ENCODE measurements around the gene NFAT5. TPM values are rescaled to one million over a fixed set of nuclear protein-coding genes. Genes with fewer than 3 reads are reported as not detected.

NFAT5 gene
- total RNA-seq, 1 experiment from 2014 or later = 38.2 TPM

GRCh38 chr16:69523566-69524305 is 42.0 kb upstream of the NFAT5 start:
- H2AFZ ChIP-seq = no peak overlapping the region
- ChIA-PET POLR2A (ENCODE audit: unreplicated experiment) (no interaction called here), CTCF (no interaction called here)
- H3K4me2 ChIP-seq = no peak overlapping the region
- no peaks in the 10 kb centered on the region for H3K9me2 ChIP-seq (ENCODE audit: insufficient read depth)
- no TSS peak for BruUV-seq (replicated peaks)
- H4K20me1 ChIP-seq (ENCODE audit: insufficient read depth) = no peaks in the 10 kb centered on the region
- intact Hi-C loops (cut with micrococcal nuclease; ENCODE audit: unreplicated experiment) = no loop called here
- no peak overlapping the region for H3K4me3 ChIP-seq
- no peaks in the 10 kb centered on the region for H3K79me2 ChIP-seq (ENCODE audit: low read depth)
- no peaks in the 10 kb centered on the region for H3K36me3 ChIP-seq (ENCODE audit: low read depth)
- H3F3A ChIP-seq (ENCODE audit: insufficient read depth, low read depth) = peaks cover 39% of the 10 kb centered on the region; the same call in 1 of the 2 replicates
- H3K27me3 ChIP-seq (ENCODE audit: insufficient read depth, low read depth) = no peaks in the 10 kb centered on the region
- TF ChIP-seq EZH2 (IDR thresholded peaks at IDR 0.05; ENCODE audit: low read depth) (no peak), CTCF (conservative IDR thresholded peaks at IDR 0.05) (no peak)
- no peaks in the 10 kb centered on the region for H3K9me3 ChIP-seq (ENCODE audit: insufficient read depth, low read depth)
- DNase-seq = no peak
- peaks cover 20% of the 10 kb centered on the region for H3K4me1 ChIP-seq (replicated peaks; ENCODE audit: insufficient read depth)
- H3K27ac ChIP-seq = no peak overlapping the region; the same call in 1 of the 2 replicates

GRCh38 chr16:69526831-69527655 is 38.7 kb upstream of the NFAT5 start:
- BruUV-seq (replicated peaks) = no TSS peak
- intact Hi-C loops (cut with micrococcal nuclease; ENCODE audit: unreplicated experiment) = no loop called here
- H3K4me3 ChIP-seq = no peak overlapping the region
- CTCF ChIA-PET = no interaction called here
- peaks cover 36% of the 10 kb centered on the region for H3K4me1 ChIP-seq (replicated peaks; ENCODE audit: insufficient read depth)
- H3K4me2 ChIP-seq = no peak overlapping the region
- H3K27ac ChIP-seq = no peak overlapping the region
- no peaks in the 10 kb centered on the region for H3K9me3 ChIP-seq (ENCODE audit: insufficient read depth, low read depth)
- peaks cover 50% of the 10 kb centered on the region for H3F3A ChIP-seq (ENCODE audit: insufficient read depth, low read depth)
- no peaks in the 10 kb centered on the region for H3K9me2 ChIP-seq (ENCODE audit: insufficient read depth)
- no peak overlapping the region for H2AFZ ChIP-seq
- no peak for DNase-seq
- H3K27me3 ChIP-seq (ENCODE audit: insufficient read depth, low read depth) = no peaks in the 10 kb centered on the region
- no peaks in the 10 kb centered on the region for H4K20me1 ChIP-seq (ENCODE audit: insufficient read depth)
- POLR2A ChIA-PET (ENCODE audit: unreplicated experiment) = no interaction called here
- no peaks in the 10 kb centered on the region; the same call in 1 of the 2 replicates for H3K79me2 ChIP-seq (ENCODE audit: low read depth)
- TF ChIP-seq EZH2 (IDR thresholded peaks at IDR 0.05; ENCODE audit: low read depth) = no peak
- no peak for TF ChIP-seq CTCF (conservative IDR thresholded peaks at IDR 0.05)
- no peaks in the 10 kb centered on the region for H3K36me3 ChIP-seq (ENCODE audit: low read depth)

GRCh38 chr16:69531988-69532387 is 33.8 kb upstream of the NFAT5 start:
- Histone ChIP-seq H3K4me3 (no peak overlapping the region), H2AFZ (no peak overlapping the region), H3K4me2 (no peak overlapping the region), H3K9me2 (ENCODE audit: insufficient read depth) (no peaks in the 10 kb centered on the region), H3K36me3 (ENCODE audit: low read depth) (0 out of 2 replicates have a peak, but pooled peaks cover 4% of the 10 kb centered on the region), H3K4me1 (replicated peaks; ENCODE audit: insufficient read depth) (peaks cover 36% of the 10 kb centered on the region), H3K79me2 (ENCODE audit: low read depth) (no peaks in the 10 kb centered on the region; the same call in 1 of the 2 replicates), H3K27me3 (ENCODE audit: insufficient read depth, low read depth) (no peaks in the 10 kb centered on the region), H3F3A (ENCODE audit: insufficient read depth, low read depth) (peaks cover 36% of the 10 kb centered on the region), H4K20me1 (ENCODE audit: insufficient read depth) (no peaks in the 10 kb centered on the region), H3K27ac (peak overlapping the region; percentile 52), H3K9me3 (ENCODE audit: insufficient read depth, low read depth) (no peaks in the 10 kb centered on the region)
- TF ChIP-seq EZH2 (IDR thresholded peaks at IDR 0.05; ENCODE audit: low read depth) = no peak
- TF ChIP-seq CTCF (conservative IDR thresholded peaks at IDR 0.05) = no peak
- no peak for DNase-seq
- ChIA-PET POLR2A (ENCODE audit: unreplicated experiment) (no interaction called here), CTCF (no interaction called here)
- BruUV-seq (replicated peaks) = no TSS peak
- intact Hi-C loops (cut with micrococcal nuclease; ENCODE audit: unreplicated experiment) = no loop called here

All from PC-9 (cell line).